IMR-90 (cell line): ENCODE measurements around the gene ARFGAP3. TPM values are rescaled to one million over a fixed set of nuclear protein-coding genes. Genes with fewer than 3 reads are reported as not detected.

ENCODE experiments used
- ATAC-seq: fragments of 200-7000 bp; cut with Tn5 transposase; 2 replicates; pipeline ENCODE4 v1.9.1; 2020; ENCODE audit warnings: low read depth, mild to moderate bottlenecking, moderate library complexity
- BruUV-seq: library from RNA; stranded (reverse); fragments of 400-500 nt; replicated peaks from 2 replicates; lab custom pipeline; 2021; lab: Mats Ljungman, UMichigan
- CTCF ChIA-PET: fragments of 300-600 bp; formaldehyde crosslinking; extraction: SDS; loops from one replicate; lab custom pipeline; 2021; ENCODE audit warnings: antibody characterized with exemption; lab: Yijun Ruan, JAX
- POLR2A ChIA-PET: fragments of 300-600 bp; sonication (Branson Sonifier 250); formaldehyde crosslinking; loops from one replicate; lab custom pipeline; 2022; ENCODE audit warnings: antibody characterized with exemption; ENCODE audit not compliant: unreplicated experiment; lab: Charles Lee
- DNase-seq: peaks from one replicate; pipeline ENCODE4 v3.0.0; 2013
- H2AFZ ChIP-seq: replicated peaks from 2 replicates; pipeline ENCODE3; 2013; ENCODE audit warnings: low read length, mild to moderate bottlenecking; ENCODE audit not compliant: poor library complexity
- H2AK5ac ChIP-seq: 2 replicates; pipeline ENCODE4 v1.6.1; 2013; ENCODE audit warnings: low read depth, low read length, inconsistent platforms
- H2AK9ac ChIP-seq: replicated peaks from 2 replicates; pipeline ENCODE3; 2013; ENCODE audit warnings: mild to moderate bottlenecking, low read depth, low read length, moderate library complexity; ENCODE audit not compliant: poor library complexity
- H2BK120ac ChIP-seq: 2 replicates; pipeline ENCODE4 v1.6.1; 2013; ENCODE audit warnings: low read depth, low read length, inconsistent platforms
- H2BK15ac ChIP-seq: 3 replicates; pipeline ENCODE4 v1.6.1; 2013; ENCODE audit warnings: low read depth, low read length, inconsistent platforms
- H2BK20ac ChIP-seq: 2 replicates; pipeline ENCODE4 v1.6.1; 2013; ENCODE audit warnings: low read depth, mild to moderate bottlenecking, inconsistent platforms, low read length, moderate library complexity
- H2BK5ac ChIP-seq: 2 replicates; pipeline ENCODE4 v1.6.1; 2013; ENCODE audit warnings: mild to moderate bottlenecking, low read depth, low read length, inconsistent platforms; ENCODE audit not compliant: poor library complexity, severe bottlenecking
- H3K14ac ChIP-seq: replicated peaks from 2 replicates; pipeline ENCODE4 v1.6.1; 2013; ENCODE audit warnings: low read depth, low read length, inconsistent platforms
- H3K18ac ChIP-seq: 2 replicates; pipeline ENCODE4 v1.6.1; 2013; ENCODE audit warnings: low read depth, low read length, control low read depth
- H3K23ac ChIP-seq: 2 replicates; pipeline ENCODE4 v1.6.1; 2013; ENCODE audit warnings: low read depth, low read length, inconsistent platforms
- H3K27ac ChIP-seq: 2 replicates; pipeline ENCODE4 v1.5.1; 2013; ENCODE audit warnings: mild to moderate bottlenecking, control low read depth, low read length; ENCODE audit not compliant: insufficient read depth
- H3K27me3 ChIP-seq: 2 replicates; pipeline ENCODE4 v1.6.1; 2013; ENCODE audit warnings: low read length; ENCODE audit not compliant: control insufficient read depth, insufficient read depth
- H3K36me3 ChIP-seq: 2 replicates; pipeline ENCODE4 v1.6.1; 2013; ENCODE audit warnings: low read length, mixed read lengths; ENCODE audit not compliant: control insufficient read depth, insufficient read depth
- H3K4ac ChIP-seq: 2 replicates; pipeline ENCODE4 v1.6.1; 2013; ENCODE audit warnings: low read depth, low read length, inconsistent platforms
- H3K4me1 ChIP-seq: 2 replicates; pipeline ENCODE4 v1.6.1; 2013; ENCODE audit warnings: low read length, mixed read lengths; ENCODE audit not compliant: control insufficient read depth, insufficient read depth
- H3K4me2 ChIP-seq: 2 replicates; pipeline ENCODE4 v1.6.1; 2013; ENCODE audit warnings: low read depth, mild to moderate bottlenecking, control low read depth, low read length, moderate library complexity
- H3K4me3 ChIP-seq: 2 replicates; pipeline ENCODE4 v1.5.1; 2013; ENCODE audit warnings: low read depth, mild to moderate bottlenecking, control low read depth, low read length, moderate library complexity; ENCODE audit not compliant: insufficient read depth
- H3K56ac ChIP-seq: 2 replicates; pipeline ENCODE4 v1.6.1; 2013; ENCODE audit warnings: low read length, inconsistent platforms; ENCODE audit not compliant: insufficient read depth; ENCODE audit errors: extremely low read depth
- H3K79me1 ChIP-seq, 2 experiments: 2 replicates each; pipeline ENCODE4 v1.6.1; 2013; ENCODE audit warnings: low read length in 2 of 2, inconsistent platforms in 1 of 2, low read depth in 1 of 2
- H3K9ac ChIP-seq: 2 replicates; pipeline ENCODE4 v1.6.1; 2013; ENCODE audit warnings: low read depth, low read length, control low read depth
- H3K9me1 ChIP-seq: 2 replicates; pipeline ENCODE4 v1.6.1; 2013; ENCODE audit warnings: low read length, inconsistent platforms; ENCODE audit not compliant: insufficient read depth
- H3K9me3 ChIP-seq: 2 replicates; pipeline ENCODE4 v1.6.1; 2013; ENCODE audit warnings: low read length; ENCODE audit not compliant: control insufficient read depth, insufficient read depth
- H4K20me1 ChIP-seq: 2 replicates; pipeline ENCODE4 v1.6.1; 2013; ENCODE audit warnings: low read length, inconsistent platforms; ENCODE audit not compliant: insufficient read depth
- H4K5ac ChIP-seq: 2 replicates; pipeline ENCODE4 v1.6.1; 2013; ENCODE audit warnings: mild to moderate bottlenecking, low read depth, low read length, control low read depth
- H4K8ac ChIP-seq, 2 experiments: 2 replicates each; pipeline ENCODE4 v1.6.1; 2013; ENCODE audit warnings: low read depth in 2 of 2, low read length in 2 of 2, control low read depth in 1 of 2, inconsistent platforms in 1 of 2
- H4K91ac ChIP-seq: 2 replicates; pipeline ENCODE4 v1.6.1; 2013; ENCODE audit warnings: low read depth, low read length, inconsistent platforms; ENCODE audit not compliant: insufficient read depth
- CHD1 ChIP-seq: IDR thresholded peaks from 2 replicates; pipeline ENCODE4 v1.6.1; 2012; ENCODE audit warnings: low read depth, low read length, improper control_type of control experiment
- FOS ChIP-seq: fragments of 150-350 bp; IDR thresholded peaks from 2 replicates; pipeline ENCODE4 v1.6.1; 2016; ENCODE audit warnings: low read depth, low read length
- MAFK ChIP-seq: IDR thresholded peaks from 2 replicates; pipeline ENCODE4 v1.6.1; 2012; ENCODE audit warnings: low read depth, low read length, improper control_type of control experiment
- MAZ ChIP-seq: IDR thresholded peaks from 2 replicates; pipeline ENCODE4 v1.6.1; 2012; ENCODE audit warnings: low read depth, mild to moderate bottlenecking, low read length, improper control_type of control experiment, moderate library complexity, borderline replicate concordance
- MXI1 ChIP-seq: IDR thresholded peaks from 2 replicates; pipeline ENCODE4 v1.6.1; 2012; ENCODE audit warnings: low read depth, mild to moderate bottlenecking, low read length, moderate library complexity, borderline replicate concordance
- NFE2L2 ChIP-seq: fragments of 150-350 bp; IDR thresholded peaks from 2 replicates; pipeline ENCODE4 v1.6.1; 2016; ENCODE audit warnings: low read depth, mild to moderate bottlenecking, low read length
- POLR2A ChIP-seq: IDR thresholded peaks from 2 replicates; pipeline ENCODE4 v1.6.1; 2012; ENCODE audit warnings: mild to moderate bottlenecking, low read depth, low read length
- RFX5 ChIP-seq: IDR thresholded peaks from 2 replicates; pipeline ENCODE4 v1.8.0; 2012; ENCODE audit warnings: low read depth, mild to moderate bottlenecking, low read length, moderate library complexity
- SMC3 ChIP-seq: fragments of 150-350 bp; IDR thresholded peaks from 2 replicates; pipeline ENCODE4 v1.6.1; 2016; ENCODE audit warnings: low read depth, mild to moderate bottlenecking, antibody characterized with exemption, low read length, moderate library complexity
- WGBS, 2 experiments: methylation state at CpG; one replicate each; pipeline versions ENCODE4 v1.1.5 to v1.1.7; 2013; ENCODE audit warnings: missing lambda C conversion rate in 2 of 2; ENCODE audit not compliant: insufficient read length in 1 of 2; ENCODE audit errors: extremely low coverage in 2 of 2; 5-methylcytosine and 5-hydroxymethylcytosine counted together
- dilution Hi-C: fragments of 300-500 bp; cut with HindIII; formaldehyde crosslinking; loops from one replicate; pipeline ENCODE4 v1.14.3; 2018; ENCODE audit warnings: low sequenced_read_pairs; ENCODE audit not compliant: unreplicated experiment
- in situ Hi-C: fragments of 300-500 bp; cut with MboI; formaldehyde crosslinking; loops from 3 replicates; pipeline ENCODE4 v1.14.3; 2019; ENCODE audit warnings: low sequenced_read_pairs, inconsistent platforms, mixed read lengths
- intact Hi-C: fragments of 100-400 bp; cut with micrococcal nuclease; formaldehyde crosslinking; loops from 2 replicates; pipeline ENCODE4 v1.10.0; 2022
- polyA plus RNA-seq, 3 experiments: library from polyadenylated mRNA; depleted of rRNA; stranded (reverse); fragments of >200 nt; gene quantifications; 2 replicates each; pipeline ENCODE4 v1.2.3, GENCODE V29; 2012; ENCODE audit warnings: low replicate concordance in 1 of 3
- total RNA-seq: library from RNA; depleted of rRNA; stranded (reverse); fragments of >200 nt; gene quantifications from 2 replicates; pipeline ENCODE4 v1.2.3, GENCODE V29; 2012

The ARFGAP3 gene
- total and polyA plus RNA-seq, 2 of the 4 experiments (the other 2 are of a cell fraction), result 50.0 to 70.1 TPM

DNA sequence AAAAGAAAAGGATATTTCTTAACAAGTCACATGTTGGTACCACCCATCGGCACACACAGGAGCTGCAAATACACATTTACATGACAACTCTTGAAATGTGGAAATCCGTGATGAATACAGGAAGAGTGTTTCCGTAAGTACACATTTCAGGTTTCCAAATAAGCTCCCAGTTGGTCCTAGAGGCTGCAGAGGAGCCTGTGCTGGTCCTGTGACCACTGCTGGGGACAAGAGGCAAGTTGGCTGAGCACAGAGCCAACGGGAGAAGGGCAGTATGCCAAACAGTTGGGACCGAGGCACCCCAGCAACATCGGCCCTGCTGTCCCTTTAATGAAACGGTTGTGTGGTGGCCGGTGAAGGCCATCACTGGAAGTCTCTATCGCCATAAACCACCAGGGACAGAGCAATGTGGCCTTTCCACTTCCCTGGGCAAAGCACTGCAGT lies 38.5 kb upstream of the ARFGAP3 start:
- H3K27ac ChIP-seq, result no peak overlapping the region
- no peak overlapping the region for H4K91ac ChIP-seq
- TF ChIP-seq MXI1 (no peak), SMC3 (no peak), NFE2L2 (no peak), POLR2A (no peak), MAFK (no peak), RFX5 (no peak), CHD1 (no peak), MAZ (no peak), FOS (no peak)
- H4K20me1 ChIP-seq, result peaks cover 56% of the 10 kb centered on the region
- BruUV-seq, result no TSS peak
- no peak overlapping the region for H3K14ac ChIP-seq
- WGBS, 2 experiments, result 61% methylated on average over 4 of the region's 9 CpGs; no CpG with 5 or more reads in 1 of the 2 experiments
- dilution Hi-C loops (no loop called here), intact Hi-C loops (no loop called here), in situ Hi-C loops (no loop called here)
- H3K9ac ChIP-seq, result no peak overlapping the region
- no peak overlapping the region for H2BK15ac ChIP-seq
- no peak overlapping the region for H3K4me2 ChIP-seq
- no peak overlapping the region for H2BK120ac ChIP-seq
- no peak overlapping the region for H2AK5ac ChIP-seq
- no peak overlapping the region for H3K56ac ChIP-seq
- H4K5ac ChIP-seq, result no peak overlapping the region
- DNase-seq (no peak), ATAC-seq (no peak)
- no peak overlapping the region for H3K23ac ChIP-seq
- no peak overlapping the region for H3K18ac ChIP-seq
- CTCF ChIA-PET, result no interaction called here
- H4K8ac ChIP-seq, result no peak overlapping the region
- H2AK9ac ChIP-seq, result no peak overlapping the region
- peaks cover 10% of the 10 kb centered on the region for H3K36me3 ChIP-seq
- peaks cover 69 to 82% of the 10 kb centered on the region in 2 experiments for H3K79me1 ChIP-seq
- no peak overlapping the region for H3K4ac ChIP-seq
- H3K9me3 ChIP-seq, result no peaks in the 10 kb centered on the region
- H3K9me1 ChIP-seq, result peaks cover 27% of the 10 kb centered on the region
- POLR2A ChIA-PET, result no interaction called here
- H2BK5ac ChIP-seq, result no peak overlapping the region
- H2BK20ac ChIP-seq, result no peak overlapping the region
- H3K27me3 ChIP-seq, result no peaks in the 10 kb centered on the region
- H3K4me3 ChIP-seq, result no peak overlapping the region
- H3K4me1 ChIP-seq, result no peaks in the 10 kb centered on the region
- H2AFZ ChIP-seq, result no peak overlapping the region
